Liver (tissue), 9 donors: ENCODE results near the gene LHPP. TPM values are rescaled to one million over a fixed set of nuclear protein-coding genes. Genes with fewer than 3 reads are reported as not detected.

Experiments used
- DNase-seq: peaks from one replicate; pipeline ENCODE4 v3.0.0-alpha.2; 2017; ENCODE audit warnings: low spot score
- H3K27ac ChIP-seq, 2 donors: one replicate each; pipeline ENCODE4 v1.7.0; 2013; ENCODE audit warnings: inconsistent platforms in 2 of 2, low read length in 2 of 2, control low read depth in 1 of 2, low read depth in 1 of 2, mild to moderate bottlenecking in 1 of 2
- H3K27me3 ChIP-seq, 4 donors: one replicate each; pipeline versions ENCODE4 v1.6.1 to v1.7.0; 2013; ENCODE audit warnings: low read length in 3 of 4, inconsistent platforms in 1 of 4, mild to moderate bottlenecking in 1 of 4, moderate library complexity in 1 of 4; ENCODE audit not compliant: control insufficient read depth in 4 of 4, insufficient read depth in 4 of 4
- H3K36me3 ChIP-seq, 4 donors: one replicate each; pipeline versions ENCODE4 v1.6.1 to v1.7.0; 2013; ENCODE audit warnings: low read length in 3 of 4, mild to moderate bottlenecking in 3 of 4, low read depth in 1 of 4, moderate library complexity in 1 of 4; ENCODE audit not compliant: control insufficient read depth in 4 of 4, insufficient read depth in 3 of 4
- H3K4me1 ChIP-seq, 4 donors: one replicate each; pipeline versions ENCODE4 v1.6.1 to v1.7.0; 2013; ENCODE audit warnings: low read length in 3 of 4, mild to moderate bottlenecking in 3 of 4, moderate library complexity in 1 of 4; ENCODE audit not compliant: control insufficient read depth in 4 of 4, insufficient read depth in 4 of 4
- H3K4me3 ChIP-seq, 3 donors: one replicate each; pipeline versions ENCODE4 v1.6.1 to v1.7.0; 2013; ENCODE audit warnings: low read length in 3 of 3, control low read depth in 1 of 3, low read depth in 1 of 3, mild to moderate bottlenecking in 1 of 3
- H3K9ac ChIP-seq, 2 donors: one replicate each; pipeline ENCODE4 v1.7.0; 2013; ENCODE audit warnings: low read length in 2 of 2, mild to moderate bottlenecking in 2 of 2, moderate library complexity in 2 of 2, control low read depth in 1 of 2, low read depth in 1 of 2
- H3K9me3 ChIP-seq, 4 donors: one replicate each; pipeline versions ENCODE4 v1.6.1 to v1.7.0; 2013; ENCODE audit warnings: low read length in 3 of 4; ENCODE audit not compliant: control insufficient read depth in 4 of 4
- EGR1 ChIP-seq, 2 donors: IDR thresholded peaks; 2 replicates each; pipeline ENCODE4 v1.6.1; 2016 to 2018; ENCODE audit warnings: antibody characterized with exemption in 2 of 2, low read depth in 2 of 2
- FOXA2 ChIP-seq: IDR thresholded peaks from 2 replicates; pipeline ENCODE4 v1.6.1; 2016; ENCODE audit warnings: antibody characterized with exemption
- GABPA ChIP-seq, 2 donors: IDR thresholded peaks in 1 of 2; conservative IDR thresholded peaks in 1 of 2; 2 replicates each; pipeline ENCODE4 v1.6.1; 2016; ENCODE audit warnings: antibody characterized with exemption in 2 of 2, mild to moderate bottlenecking in 1 of 2, moderate library complexity in 1 of 2
- JUND ChIP-seq, 2 donors: IDR thresholded peaks; 2 replicates each; pipeline ENCODE4 v1.6.1; 2016; ENCODE audit warnings: antibody characterized with exemption in 2 of 2
- NR2F2 ChIP-seq: IDR thresholded peaks from 2 replicates; pipeline ENCODE4 v1.6.1; 2016; ENCODE audit warnings: antibody characterized with exemption
- RXRA ChIP-seq, 2 donors: IDR thresholded peaks; 2 replicates each; pipeline ENCODE4 v1.6.1; 2017 to 2018; ENCODE audit warnings: antibody characterized with exemption in 2 of 2, mild to moderate bottlenecking in 1 of 2
- SP1 ChIP-seq: IDR thresholded peaks from 2 replicates; pipeline ENCODE4 v1.6.1; 2018; ENCODE audit warnings: antibody characterized with exemption, mild to moderate bottlenecking
- TAF1 ChIP-seq: conservative IDR thresholded peaks from 2 replicates; pipeline ENCODE4 v1.6.1; 2016; ENCODE audit warnings: antibody characterized with exemption, mild to moderate bottlenecking
- WGBS: extraction: QIAGEN DNeasy Blood & Tissue Kit; methylation state at CpG from one replicate; pipeline ENCODE4 v1.1.7; 2013; 5-methylcytosine and 5-hydroxymethylcytosine counted together
- polyA plus RNA-seq, 2 donors: library from polyadenylated mRNA; stranded (reverse) in 1 of 2; unstranded in 1 of 2; fragments of 200-250 nt in 1 of 2; fragments of >200 nt in 1 of 2; fragmentation: Nextera tagmentation in 1 of 2; extraction: Ambion mirVana in 1 of 2; gene quantifications; one replicate each; pipeline versions ENCODE4 v1.2.1 to v1.2.3, GENCODE V29; 2013 to 2015
- total RNA-seq, 2 donors: library from RNA; depleted of rRNA; stranded (reverse); fragments of >200 nt; gene quantifications; one replicate each; pipeline ENCODE4 v1.2.3, GENCODE V29; 2014
- TF ChIP-seq, protein P1 (sequence below): IDR thresholded peaks from 2 replicates; pipeline ENCODE4 v1.6.1; 2016; ENCODE audit warnings: antibody characterized with exemption, mild to moderate bottlenecking
- TF ChIP-seq, protein P2 (sequence below): IDR thresholded peaks from 2 replicates; pipeline ENCODE4 v1.6.1; 2016; ENCODE audit warnings: antibody characterized with exemption
- TF ChIP-seq, protein P3 (sequence below): IDR thresholded peaks from 2 replicates; pipeline ENCODE4 v1.6.1; 2016; ENCODE audit warnings: antibody characterized with exemption
- TF ChIP-seq, protein P4 (sequence below): IDR thresholded peaks from 2 replicates; pipeline ENCODE4 v1.6.1; 2016; ENCODE audit warnings: antibody characterized with exemption
- donor health status: healthy.
- donor health status: healthy.
- donor health status: healthy.
- donor health status: healthy.
- donor health status: healthy.

Gene LHPP
- total and polyA plus RNA-seq, 4 donors: 15.9 to 39.9 (median 26.2) TPM

DNA sequence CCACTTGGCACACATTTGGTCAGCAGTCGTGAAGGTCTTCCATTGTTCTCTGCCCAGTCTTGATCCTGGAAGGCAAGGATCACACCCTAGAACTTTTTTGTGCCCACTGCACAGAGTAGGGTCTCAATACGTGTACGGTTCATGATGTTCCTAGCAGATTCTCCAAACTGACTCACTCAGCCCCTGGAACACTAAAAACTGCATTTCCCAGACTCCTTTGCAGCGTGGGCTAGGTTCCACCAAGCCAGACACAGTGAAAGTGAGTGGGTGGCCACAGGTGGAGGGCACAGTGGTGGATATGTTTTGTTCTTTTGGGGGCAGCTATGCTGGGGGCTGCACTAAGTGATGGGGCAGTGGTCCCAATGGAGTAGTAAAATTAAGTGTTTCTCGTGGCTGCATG is 1.5 kb upstream of the LHPP start:
- Histone ChIP-seq H3K9me3 (no peaks in the 10 kb centered on the region), H3K27me3 (peaks cover 0 to 3% (median 0%) of the 10 kb centered on the region in 4 donors), H3K4me1 (peaks cover 2 to 20% (median 13%) of the 10 kb centered on the region in 4 donors), H3K27ac (no peak overlapping the region), H3K9ac (no peak overlapping the region), H3K36me3 (no peaks in the 10 kb centered on the region), H3K4me3 (no peak overlapping the region)
- 92% methylated on average over 5 of the region's 5 CpGs for WGBS
- no peak for DNase-seq
- TF ChIP-seq NR2F2 (no peak), RXRA (IDR thresholded peaks at IDR 0.05) (no peak), EGR1 (IDR thresholded peaks at IDR 0.05; ENCODE audit: low read depth in 2 of 2) (no peak), JUND (IDR thresholded peaks at IDR 0.05) (no peak), TAF1 (no peak), FOXA2 (no peak), GABPA (IDR thresholded peaks at IDR 0.05 in 1 of 2, conservative IDR thresholded peaks at IDR 0.05 in 1 of 2) (no peak)
- TF ChIP-seq, protein P1, sequence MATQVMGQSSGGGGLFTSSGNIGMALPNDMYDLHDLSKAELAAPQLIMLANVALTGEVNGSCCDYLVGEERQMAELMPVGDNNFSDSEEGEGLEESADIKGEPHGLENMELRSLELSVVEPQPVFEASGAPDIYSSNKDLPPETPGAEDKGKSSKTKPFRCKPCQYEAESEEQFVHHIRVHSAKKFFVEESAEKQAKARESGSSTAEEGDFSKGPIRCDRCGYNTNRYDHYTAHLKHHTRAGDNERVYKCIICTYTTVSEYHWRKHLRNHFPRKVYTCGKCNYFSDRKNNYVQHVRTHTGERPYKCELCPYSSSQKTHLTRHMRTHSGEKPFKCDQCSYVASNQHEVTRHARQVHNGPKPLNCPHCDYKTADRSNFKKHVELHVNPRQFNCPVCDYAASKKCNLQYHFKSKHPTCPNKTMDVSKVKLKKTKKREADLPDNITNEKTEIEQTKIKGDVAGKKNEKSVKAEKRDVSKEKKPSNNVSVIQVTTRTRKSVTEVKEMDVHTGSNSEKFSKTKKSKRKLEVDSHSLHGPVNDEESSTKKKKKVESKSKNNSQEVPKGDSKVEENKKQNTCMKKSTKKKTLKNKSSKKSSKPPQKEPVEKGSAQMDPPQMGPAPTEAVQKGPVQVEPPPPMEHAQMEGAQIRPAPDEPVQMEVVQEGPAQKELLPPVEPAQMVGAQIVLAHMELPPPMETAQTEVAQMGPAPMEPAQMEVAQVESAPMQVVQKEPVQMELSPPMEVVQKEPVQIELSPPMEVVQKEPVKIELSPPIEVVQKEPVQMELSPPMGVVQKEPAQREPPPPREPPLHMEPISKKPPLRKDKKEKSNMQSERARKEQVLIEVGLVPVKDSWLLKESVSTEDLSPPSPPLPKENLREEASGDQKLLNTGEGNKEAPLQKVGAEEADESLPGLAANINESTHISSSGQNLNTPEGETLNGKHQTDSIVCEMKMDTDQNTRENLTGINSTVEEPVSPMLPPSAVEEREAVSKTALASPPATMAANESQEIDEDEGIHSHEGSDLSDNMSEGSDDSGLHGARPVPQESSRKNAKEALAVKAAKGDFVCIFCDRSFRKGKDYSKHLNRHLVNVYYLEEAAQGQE: no peak
- TF ChIP-seq, protein P2, sequence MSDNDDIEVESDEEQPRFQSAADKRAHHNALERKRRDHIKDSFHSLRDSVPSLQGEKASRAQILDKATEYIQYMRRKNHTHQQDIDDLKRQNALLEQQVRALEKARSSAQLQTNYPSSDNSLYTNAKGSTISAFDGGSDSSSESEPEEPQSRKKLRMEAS: no peak
- TF ChIP-seq, protein P3, sequence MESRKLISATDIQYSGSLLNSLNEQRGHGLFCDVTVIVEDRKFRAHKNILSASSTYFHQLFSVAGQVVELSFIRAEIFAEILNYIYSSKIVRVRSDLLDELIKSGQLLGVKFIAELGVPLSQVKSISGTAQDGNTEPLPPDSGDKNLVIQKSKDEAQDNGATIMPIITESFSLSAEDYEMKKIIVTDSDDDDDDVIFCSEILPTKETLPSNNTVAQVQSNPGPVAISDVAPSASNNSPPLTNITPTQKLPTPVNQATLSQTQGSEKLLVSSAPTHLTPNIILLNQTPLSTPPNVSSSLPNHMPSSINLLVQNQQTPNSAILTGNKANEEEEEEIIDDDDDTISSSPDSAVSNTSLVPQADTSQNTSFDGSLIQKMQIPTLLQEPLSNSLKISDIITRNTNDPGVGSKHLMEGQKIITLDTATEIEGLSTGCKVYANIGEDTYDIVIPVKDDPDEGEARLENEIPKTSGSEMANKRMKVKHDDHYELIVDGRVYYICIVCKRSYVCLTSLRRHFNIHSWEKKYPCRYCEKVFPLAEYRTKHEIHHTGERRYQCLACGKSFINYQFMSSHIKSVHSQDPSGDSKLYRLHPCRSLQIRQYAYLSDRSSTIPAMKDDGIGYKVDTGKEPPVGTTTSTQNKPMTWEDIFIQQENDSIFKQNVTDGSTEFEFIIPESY: no peak
- TF ChIP-seq, protein P4, sequence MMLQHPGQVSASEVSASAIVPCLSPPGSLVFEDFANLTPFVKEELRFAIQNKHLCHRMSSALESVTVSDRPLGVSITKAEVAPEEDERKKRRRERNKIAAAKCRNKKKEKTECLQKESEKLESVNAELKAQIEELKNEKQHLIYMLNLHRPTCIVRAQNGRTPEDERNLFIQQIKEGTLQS: no peak

DNA sequence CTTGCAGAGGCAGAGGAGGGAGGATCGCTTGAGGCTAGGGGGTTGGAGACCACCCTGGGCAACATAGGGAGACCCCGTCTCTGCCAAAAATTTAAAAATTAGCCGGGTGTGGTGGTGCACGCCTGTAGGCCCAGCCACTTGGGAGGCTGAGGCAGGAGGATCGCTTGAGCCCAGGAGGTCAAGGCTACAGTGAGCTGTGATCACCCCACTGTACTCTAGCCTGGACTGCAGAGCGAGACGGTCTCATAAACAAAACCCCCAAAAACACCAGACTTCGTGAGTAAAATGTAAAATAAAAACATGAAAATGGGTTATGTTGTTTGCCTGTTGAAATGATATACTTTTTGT is 699 bp downstream of the LHPP start:
- H3K4me3 ChIP-seq: peak overlapping the region; percentile 64 to 94 (median 80)
- WGBS: 80% methylated on average over 8 of the region's 8 CpGs
- H3K9ac ChIP-seq: no peak overlapping the region
- no peaks in the 10 kb centered on the region for H3K9me3 ChIP-seq
- peaks cover 8 to 41% (median 30%) of the 10 kb centered on the region in 4 donors for H3K4me1 ChIP-seq
- TF ChIP-seq SP1 (no peak), RXRA (IDR thresholded peaks at IDR 0.05) (no peak), GABPA (IDR thresholded peaks at IDR 0.05 in 1 of 2, conservative IDR thresholded peaks at IDR 0.05 in 1 of 2) (no peak)
- TF ChIP-seq, protein P4: no peak
- TF ChIP-seq, protein P3: no peak
- DNase-seq: no peak
- H3K36me3 ChIP-seq: no peaks in the 10 kb centered on the region
- peak overlapping the region in 1 of 2 donors; percentile 90 for H3K27ac ChIP-seq
- H3K27me3 ChIP-seq: no peaks in the 10 kb centered on the region
